GM19099 (cell line): ENCODE results near the gene ECI1.

Experiments
- POLR2A ChIP-seq: IDR thresholded peaks from 3 replicates; pipeline ENCODE4 v1.6.1; 2011; ENCODE audit warnings: low read depth; ENCODE audit not compliant: insufficient read length; ENCODE audit errors: extremely low read depth

The ECI1 gene

DNA sequence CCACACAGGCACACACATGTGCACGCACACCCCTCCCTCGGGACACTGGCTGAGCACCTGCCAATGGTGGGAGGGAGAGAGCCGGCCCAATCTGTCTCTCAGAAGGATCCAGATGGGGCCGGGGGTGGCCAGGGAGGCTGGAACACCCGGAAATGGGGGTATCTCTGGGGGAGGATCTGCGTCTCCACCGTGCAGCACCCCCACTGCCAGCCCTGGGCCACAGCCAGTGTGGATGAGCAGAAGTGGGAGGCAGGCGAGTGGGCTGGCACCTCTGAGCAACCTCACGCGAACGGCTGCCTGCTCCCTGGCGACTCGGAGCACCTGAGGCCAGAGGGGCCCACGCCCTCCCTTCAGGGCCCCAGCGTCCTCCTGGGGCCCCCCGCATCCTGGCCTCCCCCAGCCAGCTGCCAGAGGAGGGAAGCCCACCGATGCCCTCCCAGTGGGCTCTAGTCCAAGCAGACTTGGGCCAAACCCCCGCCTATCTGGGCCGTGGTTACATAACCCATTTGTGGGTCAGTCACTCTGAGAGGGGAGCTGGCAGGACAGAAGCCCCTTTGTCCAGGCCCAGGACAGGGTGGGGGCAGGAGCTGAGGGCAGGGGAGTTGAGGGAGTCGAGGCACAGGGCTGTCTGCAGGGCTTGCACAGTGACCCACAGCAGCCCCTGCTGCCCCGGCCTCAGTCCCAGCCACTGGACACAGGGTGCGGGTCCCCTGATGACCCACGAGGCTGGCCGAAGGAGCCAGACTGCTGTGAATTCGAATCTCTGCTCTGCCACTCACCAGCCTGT is 60.5 kb downstream of the ECI1 start:
- TF ChIP-seq POLR2A, result no peak

DNA sequence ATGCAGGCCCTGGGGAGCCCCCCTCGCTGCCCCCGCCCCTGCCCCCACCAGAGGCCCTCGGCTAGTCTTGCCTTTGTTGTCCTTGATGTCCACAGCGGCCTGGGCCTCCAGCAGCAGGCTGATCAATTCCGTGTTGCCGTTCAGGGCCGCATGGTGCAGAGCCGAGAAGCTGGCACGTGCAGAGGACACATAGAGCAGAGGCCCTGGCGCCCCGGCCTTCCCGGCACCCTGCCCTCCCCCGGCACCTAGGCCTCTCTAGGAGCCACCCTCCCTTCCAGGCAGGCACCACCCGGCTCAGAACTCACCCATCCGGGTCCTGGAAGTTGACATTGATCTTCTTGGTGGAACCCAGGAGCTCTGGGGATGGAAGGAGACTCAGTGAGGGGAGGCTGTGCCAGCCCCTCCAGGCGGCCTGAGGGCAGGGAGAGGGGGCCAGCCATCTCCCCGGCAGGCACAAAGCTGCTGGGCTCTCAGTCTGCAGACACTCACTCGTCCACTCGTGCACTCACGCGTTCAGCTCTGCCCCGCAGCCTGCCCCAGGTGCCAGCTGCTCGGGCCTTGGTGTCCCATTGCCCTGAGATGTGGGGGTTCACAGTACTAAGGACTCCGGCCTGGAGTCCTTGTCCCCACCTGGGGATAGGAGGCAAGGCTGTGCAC is 61.3 kb downstream of the ECI1 start:
- no peak for TF ChIP-seq POLR2A
